NCI-H460 (cell line): ENCODE measurements around the gene TTC7B. TPM values are rescaled to one million over a fixed set of nuclear protein-coding genes. Genes with fewer than 3 reads are reported as not detected.

Experiments used
- DNase-seq: peaks from one replicate; pipeline ENCODE4 v3.0.0-alpha.2; 2016; ENCODE audit warnings: low read depth; ENCODE audit errors: extremely low read depth
- total RNA-seq: library from RNA; depleted of rRNA; stranded (reverse); fragments of >200 nt; shearing (Covaris generic); gene quantifications from 2 replicates; pipeline ENCODE4 v1.2.3, GENCODE V29; 2014

Gene TTC7B
- total RNA-seq, 1 experiment from 2014 or later = 40.9 TPM

- no peak for DNase-seq
These were observed 294.2 kb downstream of the TTC7B start for GRCh38 chr14:90521930-90522483.

- no peak for DNase-seq
These were observed 294.9 kb downstream of the TTC7B start for GRCh38 chr14:90521084-90521929.

- DNase-seq = no peak
These were observed 295.9 kb downstream of the TTC7B start for GRCh38 chr14:90520326-90520725.

- DNase-seq = no peak
These were observed 296.8 kb downstream of the TTC7B start for GRCh38 chr14:90519262-90519920.

- DNase-seq = peak; percentile 23
These were observed 297.3 kb downstream of the TTC7B start for GRCh38 chr14:90518941-90519256.

- DNase-seq = no peak
These were observed 297.9 kb downstream of the TTC7B start for GRCh38 chr14:90518069-90518940.

GRCh38 chr14:90517076-90517841 lies 299.0 kb downstream of the TTC7B start:
- no peak for DNase-seq

GRCh38 chr14:90514566-90514965 lies 301.7 kb downstream of the TTC7B start:
- no peak for DNase-seq

- DNase-seq = no peak
These were observed 302.2 kb downstream of the TTC7B start for GRCh38 chr14:90514015-90514398.

GRCh38 chr14:90513161-90514014 lies 302.8 kb downstream of the TTC7B start:
- peak; percentile 56 for DNase-seq

GRCh38 chr14:90512329-90512991 lies 303.8 kb downstream of the TTC7B start:
- no peak for DNase-seq

GRCh38 chr14:90511795-90512328 lies 304.4 kb downstream of the TTC7B start:
- DNase-seq = no peak

- no peak for DNase-seq
These were observed 305.0 kb downstream of the TTC7B start for GRCh38 chr14:90511252-90511651.

GRCh38 chr14:90510159-90510558 lies 306.1 kb downstream of the TTC7B start:
- no peak for DNase-seq

- DNase-seq = no peak
These were observed 306.8 kb downstream of the TTC7B start for GRCh38 chr14:90509403-90509802.

- no peak for DNase-seq
These were observed 307.5 kb downstream of the TTC7B start for GRCh38 chr14:90508536-90509254.

- no peak for DNase-seq
These were observed 308.2 kb downstream of the TTC7B start for GRCh38 chr14:90508036-90508435.

GRCh38 chr14:90507428-90507827 lies 308.8 kb downstream of the TTC7B start:
- no peak for DNase-seq
